GM23338 (cell line): Measurements from ENCODE around the gene CLNK.

Experiments used
- EZH2 ChIP-seq: fragments of 200-600 bp; sonication (generic); IDR thresholded peaks from one replicate; pipeline ENCODE4 v1.8.0; 2017; ENCODE audit warnings: antibody characterized with exemption, mild to moderate bottlenecking, low read depth; ENCODE audit not compliant: unreplicated experiment
- POLR2AphosphoS5 ChIP-seq: IDR thresholded peaks from 2 replicates; pipeline ENCODE4 v1.6.1; 2016; ENCODE audit warnings: antibody characterized with exemption, low read depth
- TF ChIP-seq, protein P1 (sequence below), 2 experiments: fragments of 200-600 bp in 1 of 2; sonication (generic) in 1 of 2; conservative IDR thresholded peaks; 2 replicates each; pipeline versions ENCODE4 v1.5.1 to v1.6.1; 2016 to 2017; ENCODE audit warnings: antibody characterized with exemption in 2 of 2, low read depth in 2 of 2, mild to moderate bottlenecking in 2 of 2, moderate library complexity in 1 of 2

DNA sequence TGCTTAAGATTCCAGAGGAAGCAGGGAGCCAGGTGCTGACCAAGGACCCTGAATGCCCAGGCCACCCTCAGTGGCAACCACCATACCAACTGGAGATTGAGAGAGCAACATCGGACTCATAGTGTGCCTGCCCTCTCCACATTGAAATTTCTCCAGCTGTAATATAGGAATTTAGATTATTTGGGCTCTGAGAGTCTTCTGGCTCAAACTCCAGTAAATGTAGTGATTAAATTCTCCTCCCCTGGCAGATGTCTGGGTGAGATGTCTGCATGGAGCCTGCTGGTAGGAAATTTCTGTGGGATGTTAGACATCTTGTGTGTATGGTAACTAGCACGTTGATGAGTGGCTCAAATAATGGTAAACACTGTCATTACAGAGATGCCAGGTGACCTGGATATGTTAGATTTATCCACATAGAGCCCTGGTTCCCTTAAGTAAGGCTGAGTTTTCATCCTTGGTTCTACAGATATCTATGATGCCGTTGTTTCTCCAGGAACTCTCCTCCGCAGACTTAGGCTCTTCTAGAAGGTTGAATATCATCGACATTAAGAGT is 70.6 kb downstream of the CLNK start:
- TF ChIP-seq, protein P1, sequence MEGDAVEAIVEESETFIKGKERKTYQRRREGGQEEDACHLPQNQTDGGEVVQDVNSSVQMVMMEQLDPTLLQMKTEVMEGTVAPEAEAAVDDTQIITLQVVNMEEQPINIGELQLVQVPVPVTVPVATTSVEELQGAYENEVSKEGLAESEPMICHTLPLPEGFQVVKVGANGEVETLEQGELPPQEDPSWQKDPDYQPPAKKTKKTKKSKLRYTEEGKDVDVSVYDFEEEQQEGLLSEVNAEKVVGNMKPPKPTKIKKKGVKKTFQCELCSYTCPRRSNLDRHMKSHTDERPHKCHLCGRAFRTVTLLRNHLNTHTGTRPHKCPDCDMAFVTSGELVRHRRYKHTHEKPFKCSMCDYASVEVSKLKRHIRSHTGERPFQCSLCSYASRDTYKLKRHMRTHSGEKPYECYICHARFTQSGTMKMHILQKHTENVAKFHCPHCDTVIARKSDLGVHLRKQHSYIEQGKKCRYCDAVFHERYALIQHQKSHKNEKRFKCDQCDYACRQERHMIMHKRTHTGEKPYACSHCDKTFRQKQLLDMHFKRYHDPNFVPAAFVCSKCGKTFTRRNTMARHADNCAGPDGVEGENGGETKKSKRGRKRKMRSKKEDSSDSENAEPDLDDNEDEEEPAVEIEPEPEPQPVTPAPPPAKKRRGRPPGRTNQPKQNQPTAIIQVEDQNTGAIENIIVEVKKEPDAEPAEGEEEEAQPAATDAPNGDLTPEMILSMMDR (conservative IDR thresholded peaks at IDR 0.05; ENCODE audit: low read depth in 2 of 2), result no peak
- TF ChIP-seq POLR2AphosphoS5 (no peak), EZH2 (no peak)
